HS-5 (cell line): ENCODE data around the gene CCDC69.
"Not testable (repeated sequence)": the region's sequence is repeated elsewhere in the genome, so short reads cannot be mapped to it uniquely, and the experiment has no call there.

Experiments used
- DNase-seq: peaks from one replicate; pipeline ENCODE4 v3.0.0-alpha.2; 2012; ENCODE audit warnings: low read depth

CCDC69 gene

GRCh38 chr5:151245680-151246219 is 21.9 kb upstream of the CCDC69 start:
- no peak for DNase-seq

- DNase-seq, result no peak
Observed at GRCh38 chr5:151244206-151244605, 20.3 kb upstream of the CCDC69 start.

GRCh38 chr5:151243564-151243963 is 19.7 kb upstream of the CCDC69 start:
- no peak for DNase-seq

GRCh38 chr5:151243127-151243526 is 19.2 kb upstream of the CCDC69 start:
- no peak for DNase-seq

- DNase-seq, result no peak
Observed at GRCh38 chr5:151240924-151241635, 17.2 kb upstream of the CCDC69 start.

DNA sequence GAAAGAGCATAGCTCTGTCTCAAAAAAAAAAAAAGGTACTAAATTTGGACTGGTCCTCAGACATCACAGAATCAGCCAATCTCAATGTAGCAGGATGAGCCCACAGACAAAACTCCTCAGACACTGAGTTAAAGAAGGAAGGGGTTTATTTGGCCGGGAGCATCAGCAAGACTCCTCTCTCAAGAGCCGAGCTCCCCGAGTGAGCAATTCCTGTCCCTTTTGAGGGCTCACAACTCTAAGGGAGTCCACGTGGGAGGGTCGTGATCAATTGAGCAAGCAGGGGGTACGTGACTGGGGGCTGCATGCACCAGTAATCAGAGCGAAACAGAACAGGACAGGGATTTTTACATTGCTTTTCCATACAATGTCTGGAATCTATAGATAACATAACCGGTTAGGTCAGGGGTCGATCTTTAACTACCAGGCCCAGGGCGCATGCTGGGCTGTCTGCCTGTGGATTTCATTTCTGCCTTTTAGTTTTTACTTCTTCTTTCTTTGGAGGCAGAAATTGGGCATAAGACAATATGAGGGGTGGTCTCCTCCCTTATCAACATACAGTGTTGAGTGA is 16.5 kb upstream of the CCDC69 start:
- not testable (repeated sequence) for DNase-seq

DNA sequence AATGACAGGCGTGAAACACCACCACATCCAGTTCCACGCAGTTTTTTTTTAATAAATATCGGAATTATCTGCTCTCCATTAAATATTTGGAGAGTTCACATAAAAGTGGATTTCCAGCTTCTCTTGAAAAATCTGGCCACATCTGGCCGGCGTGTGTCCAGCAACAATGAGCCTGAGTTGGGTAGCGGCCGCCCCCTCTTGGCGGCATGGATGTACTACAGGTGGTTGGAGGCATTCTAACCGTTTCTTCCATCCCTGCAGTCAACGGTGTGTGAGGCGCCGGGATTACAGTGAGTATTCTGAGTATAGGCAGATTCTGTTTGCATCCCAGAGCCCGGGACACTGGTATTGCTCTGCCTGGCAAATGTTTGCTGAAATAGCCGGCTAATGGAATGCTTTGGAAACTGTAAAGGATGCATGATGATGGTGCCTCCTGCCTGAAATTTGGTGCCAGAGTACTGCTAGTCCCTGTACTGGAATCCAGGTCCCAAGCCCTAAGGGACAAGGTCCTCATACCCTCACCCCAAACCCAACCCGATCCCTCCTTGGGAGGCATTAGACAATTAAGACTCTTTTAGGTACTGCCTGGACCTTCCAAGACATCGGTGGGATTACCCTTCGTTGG is 15.5 kb upstream of the CCDC69 start:
- DNase-seq, result no peak

- no peak for DNase-seq
Observed at GRCh38 chr5:151238303-151238741, 14.4 kb upstream of the CCDC69 start.

DNA sequence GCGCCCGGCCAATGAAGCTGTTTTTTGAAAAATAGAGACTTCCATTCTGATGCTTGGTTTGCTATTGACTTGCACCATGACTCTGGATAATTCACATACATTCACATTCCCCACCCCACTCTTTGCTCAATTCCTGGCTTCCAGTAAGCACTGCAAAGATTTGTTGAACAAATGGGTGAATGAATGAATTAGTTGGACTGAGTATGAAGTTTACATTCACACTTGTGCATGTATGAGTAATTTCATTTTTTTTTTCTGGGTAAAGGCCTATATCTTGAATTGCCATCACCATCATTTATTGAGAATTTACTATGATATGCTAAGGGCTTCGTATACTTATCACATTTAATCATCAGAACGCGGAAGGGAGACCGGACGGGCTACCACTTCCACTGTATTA is 13.8 kb upstream of the CCDC69 start:
- no peak for DNase-seq

DNA sequence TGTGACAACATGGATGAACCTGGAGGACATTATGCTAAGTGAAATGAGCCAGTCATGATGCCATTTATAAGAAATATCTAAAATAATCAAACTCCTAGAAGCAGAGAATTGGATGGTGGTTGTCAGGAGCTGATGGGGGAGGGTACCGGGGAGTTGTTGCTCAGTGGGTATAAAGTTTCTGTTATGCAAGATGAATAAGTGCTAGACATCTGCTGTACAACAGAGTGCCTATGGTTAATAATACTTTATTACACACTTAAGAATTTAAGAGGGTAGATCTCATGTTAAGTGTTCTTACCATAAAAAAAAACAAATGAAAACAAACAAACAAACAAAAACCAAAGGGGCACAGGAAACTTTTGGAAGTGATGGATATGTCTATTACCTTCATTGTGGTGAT is 13.0 kb upstream of the CCDC69 start:
- DNase-seq, result no peak

GRCh38 chr5:151235239-151235571 is 11.3 kb upstream of the CCDC69 start:
- DNase-seq, result not testable (repeated sequence)

- DNase-seq, result no peak
Observed at GRCh38 chr5:151234476-151235238, 10.8 kb upstream of the CCDC69 start.

DNA sequence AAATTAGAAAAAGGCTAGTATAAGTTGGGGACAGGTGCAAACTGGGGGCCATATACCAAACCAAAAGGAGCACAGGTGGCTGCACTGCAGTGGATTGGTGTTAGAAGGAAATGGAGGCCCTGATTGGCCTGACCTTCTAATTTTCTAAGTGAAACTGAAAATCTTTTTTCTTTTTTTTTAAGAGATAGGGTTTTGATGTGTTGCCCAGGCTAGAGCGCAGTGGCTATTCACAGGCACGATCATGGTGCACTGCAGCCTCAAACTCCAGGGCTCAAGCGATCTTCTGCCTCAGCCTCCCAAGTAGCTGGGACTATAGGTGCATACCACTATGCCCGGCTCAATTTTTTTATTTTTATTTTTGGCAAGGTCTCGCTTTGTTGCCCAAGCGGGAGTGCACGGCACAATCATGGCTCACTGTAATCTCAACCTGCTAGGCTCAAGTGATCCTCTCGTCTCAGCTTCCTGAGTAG is 9.8 kb upstream of the CCDC69 start:
- DNase-seq, result no peak

- no peak for DNase-seq
Observed at GRCh38 chr5:151231359-151231758, 7.5 kb upstream of the CCDC69 start.

GRCh38 chr5:151230048-151230680 is 6.3 kb upstream of the CCDC69 start:
- no peak for DNase-seq

- no peak for DNase-seq
Observed at GRCh38 chr5:151228986-151229385, 5.1 kb upstream of the CCDC69 start.

DNA sequence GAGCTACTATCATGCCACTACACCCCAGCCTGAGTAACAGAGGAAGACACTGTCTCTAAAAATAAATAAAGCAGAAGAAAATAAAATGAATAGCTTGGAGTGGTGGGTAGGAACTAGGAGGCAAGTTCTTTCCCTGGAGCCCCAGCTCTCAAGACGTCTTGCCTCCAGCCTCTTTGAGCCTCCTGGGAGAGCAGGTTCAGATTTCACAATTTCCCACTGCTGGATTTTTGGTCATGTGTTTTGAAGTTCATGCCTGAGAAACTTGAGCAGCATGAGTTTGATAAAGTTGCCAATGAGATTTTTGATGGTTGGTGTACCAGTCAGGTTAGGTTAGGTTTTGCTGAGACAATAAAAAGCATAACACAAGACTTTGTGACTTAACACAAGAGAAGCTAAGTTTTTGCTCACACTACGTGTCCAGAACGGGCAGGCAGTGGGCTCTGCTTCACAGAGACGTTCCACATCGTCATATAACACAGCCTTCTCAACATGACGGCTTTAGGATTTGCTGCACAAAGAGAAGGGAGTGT is 4.1 kb upstream of the CCDC69 start:
- no peak for DNase-seq

- no peak for DNase-seq
Observed at GRCh38 chr5:151225475-151225874, 1.6 kb upstream of the CCDC69 start.

DNA sequence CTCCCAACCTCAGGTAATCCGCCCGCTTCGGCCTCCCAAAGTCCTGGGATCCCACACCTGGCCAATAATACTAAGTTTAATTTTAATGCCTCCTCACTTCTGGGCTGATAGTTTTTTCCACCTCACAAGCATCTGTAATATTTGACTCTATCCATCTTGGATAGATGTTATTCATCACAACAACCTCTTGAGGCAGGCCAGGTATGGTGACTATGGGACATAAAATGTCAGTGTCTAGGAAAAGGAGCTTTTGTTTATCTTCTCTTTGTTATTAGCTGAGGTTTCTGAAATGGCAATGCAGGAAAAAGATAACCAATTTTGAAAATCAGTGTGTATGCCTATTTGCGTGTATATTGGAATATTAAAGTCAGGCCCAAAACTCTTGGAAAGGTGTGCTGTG is 1.2 kb upstream of the CCDC69 start:
- no peak for DNase-seq

- DNase-seq, result no peak
Observed at GRCh38 chr5:151224372-151224771, 480 bp upstream of the CCDC69 start.

DNA sequence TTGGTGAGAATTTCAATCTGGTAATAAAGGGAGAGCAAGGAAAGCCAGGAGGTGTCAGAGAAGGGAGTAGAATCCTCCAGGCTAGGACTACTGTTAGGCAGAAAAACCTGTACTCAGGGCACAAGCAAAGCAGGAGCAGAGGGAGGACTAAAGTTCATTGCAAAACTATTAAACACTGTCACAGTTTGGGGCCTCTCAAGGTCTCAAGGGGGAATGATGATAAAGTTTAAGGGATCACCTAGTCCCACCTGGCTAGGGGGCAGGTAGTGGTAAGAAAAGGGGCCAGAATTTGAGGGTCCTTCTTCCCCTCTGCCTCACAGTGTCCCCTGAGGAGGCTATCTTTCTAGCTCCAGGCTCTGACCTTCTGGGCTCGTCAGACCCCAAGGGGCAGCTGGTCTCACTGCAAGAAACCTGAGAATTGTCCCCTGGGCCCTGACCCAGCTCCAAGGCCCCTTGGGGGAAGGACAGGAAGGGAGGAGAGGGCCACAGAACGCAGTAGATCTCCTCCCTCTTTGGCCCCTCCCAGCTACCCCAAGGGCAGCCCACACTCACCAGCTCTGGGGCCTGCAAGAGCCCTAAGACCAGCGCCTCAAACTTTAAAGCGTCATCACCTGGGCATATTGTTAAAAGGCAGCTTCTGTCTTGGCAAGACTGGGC is 974 bp downstream of the CCDC69 start:
- DNase-seq, result no peak
